K562 (cell line): ENCODE results near the gene MYL6B. TPM values are rescaled to one million over a fixed set of nuclear protein-coding genes. Genes with fewer than 3 reads are reported as not detected.

Source experiments
- ATF1 ChIP-seq, 2 experiments: fragments of 450-650 bp in 1 of 2; IDR thresholded peaks; 2 replicates each; pipeline ENCODE4 v1.6.1; 2016; ENCODE audit warnings: missing compliant biosample characterization in 1 of 2, missing genetic modification characterization in 1 of 2
- BCOR ChIP-seq: fragments of 450-650 bp; IDR thresholded peaks from 2 replicates; pipeline ENCODE4 v1.6.1; 2016
- CBX2 ChIP-seq: fragments of 200-600 bp; sonication (generic); IDR thresholded peaks from one replicate; pipeline ENCODE4 v1.6.1; 2012; ENCODE audit warnings: mild to moderate bottlenecking, low read length, inconsistent platforms; ENCODE audit not compliant: insufficient read depth, poor library complexity, severe bottlenecking
- ETV6 ChIP-seq, 3 experiments: fragments of 150-350 bp in 1 of 3; sonication (generic) in 1 of 3; formaldehyde crosslinking in 1 of 3; IDR thresholded peaks; 2 replicates each; pipeline versions ENCODE4 v1.6.1 to v1.8.0; 2014 to 2022; ENCODE audit warnings: borderline replicate concordance in 2 of 3, low read depth in 2 of 3, antibody characterized with exemption in 1 of 3, low read length in 1 of 3, mild to moderate bottlenecking in 1 of 3, missing genetic modification reagents in 1 of 3
- HDAC3 ChIP-seq: fragments of 450-650 bp; IDR thresholded peaks from 2 replicates; pipeline ENCODE4 v1.6.1; 2018; ENCODE audit warnings: borderline replicate concordance, mild to moderate bottlenecking, moderate library complexity; ENCODE audit not compliant: partially characterized antibody
- JUND ChIP-seq, 2 experiments: IDR thresholded peaks; 2 replicates in 1 of 2; 3 replicates in 1 of 2; pipeline ENCODE4 v1.6.1; 2011; ENCODE audit warnings: borderline replicate concordance in 2 of 2, low read depth in 2 of 2, low read length in 2 of 2, improper control_type of control experiment in 1 of 2, missing biosample characterization in 1 of 2, missing genetic modification characterization in 1 of 2, missing genetic modification reagents in 1 of 2
- KHSRP ChIP-seq: fragments of 450-650 bp; IDR thresholded peaks from 2 replicates; pipeline ENCODE4 v1.6.1; 2017
- NR3C1 ChIP-seq: sonication (generic); formaldehyde crosslinking; IDR thresholded peaks from 2 replicates; pipeline ENCODE4 v1.8.1; 2022; ENCODE audit warnings: missing genetic modification reagents
- SMARCB1 ChIP-seq: IDR thresholded peaks from 2 replicates; pipeline ENCODE4 v1.6.1; 2011; ENCODE audit warnings: improper control_type of control experiment, low read depth; ENCODE audit not compliant: insufficient read length
- STAT5A ChIP-seq: IDR thresholded peaks from 2 replicates; pipeline ENCODE4 v1.6.1; 2012; ENCODE audit warnings: low read length, inconsistent platforms, borderline replicate concordance
- USF2 ChIP-seq: sonication (generic); formaldehyde crosslinking; IDR thresholded peaks from 2 replicates; pipeline ENCODE4 v1.5.0; 2020; ENCODE audit warnings: missing genetic modification reagents
- ZBTB11 ChIP-seq, 3 experiments: fragments of 200-800 bp in 1 of 3; fragments of 250-450 bp in 1 of 3; fragments of 450-650 bp in 1 of 3; sonication (Bioruptor Pico) in 1 of 3; sonication (Bioruptor generic) in 1 of 3; formaldehyde crosslinking in 1 of 3; IDR thresholded peaks; 2 replicates each; pipeline versions ENCODE4 v1.6.1 to v1.8.0; 2016 to 2022; ENCODE audit warnings: mild to moderate bottlenecking in 2 of 3, missing genetic modification characterization in 2 of 3, missing compliant biosample characterization in 1 of 3, moderate library complexity in 1 of 3
- ZNF592 ChIP-seq: fragments of 450-650 bp; IDR thresholded peaks from 2 replicates; pipeline ENCODE4 v1.6.1; 2017; ENCODE audit warnings: antibody characterized with exemption, mild to moderate bottlenecking
- polyA plus RNA-seq, 8 experiments: library from polyadenylated mRNA; depleted of rRNA in 4 of 8; stranded (reverse) in 5 of 8; unstranded in 3 of 8; fragments of >200 nt; fragmentation: Nextera tagmentation in 2 of 8; fragmentation: Illumina TruSeq in 1 of 8; extraction: Ambion mirVana in 2 of 8; extraction: Trizol in 1 of 8; gene quantifications; 2 replicates each; pipeline versions ENCODE4 v1.2.1 to v1.2.3, GENCODE V29; 2011 to 2014; ENCODE audit warnings: inconsistent platforms in 1 of 8, missing spikeins in 1 of 8
- total RNA-seq, 7 experiments: library from RNA; depleted of rRNA in 6 of 7; stranded (reverse); fragments of >200 nt in 6 of 7; fragmentation: Illumina TruSeq in 2 of 7; extraction: Trizol in 2 of 7; gene quantifications; 2 replicates each; pipeline versions ENCODE4 v1.2.1 to v1.2.3, GENCODE V29; 2011 to 2021; ENCODE audit warnings: low replicate concordance in 1 of 7

Gene MYL6B
- total and polyA plus RNA-seq, 9 of the 15 experiments (the other 6 are each of a cell fraction or from before 2014, with no cell fraction given) = 42.8 to 77.3 (median 68.6) TPM

- peak in 1 of 3 experiments; percentile 67; a peak in 1 of 6 replicates for TF ChIP-seq ZBTB11 (CRISPR knock-in tag; IDR thresholded peaks at IDR 0.05)
- TF ChIP-seq SMARCB1 = no peak
- TF ChIP-seq JUND (IDR thresholded peaks at IDR 0.05; ENCODE audit: borderline replicate concordance, low read depth, low read length) = peak; percentile 68; the same call in 1 of the 2 replicates
- TF ChIP-seq JUND (tag; IDR thresholded peaks at IDR 0.05; ENCODE audit: borderline replicate concordance, low read depth, low read length) = peak; percentile 43; the same call in 1 of the 3 replicates
- peak; percentile 31; the same call in 1 of the 2 replicates for TF ChIP-seq BCOR
- no peak for TF ChIP-seq KHSRP
- no peak for TF ChIP-seq HDAC3
- no peak for TF ChIP-seq ETV6 (IDR thresholded peaks at IDR 0.05; ENCODE audit: borderline replicate concordance in 1 of 2, low read depth in 2 of 2, low read length in 1 of 2)
- TF ChIP-seq ETV6 (CRISPR knock-in tag; IDR thresholded peaks at IDR 0.05; ENCODE audit: borderline replicate concordance) = no peak
- no peak for TF ChIP-seq ATF1 (CRISPR knock-in tag; IDR thresholded peaks at IDR 0.05)
- TF ChIP-seq ATF1 (tag; IDR thresholded peaks at IDR 0.05) = peak; percentile 68
- TF ChIP-seq ZNF592 = peak; percentile 78
- no peak for TF ChIP-seq USF2 (CRISPR knock-in tag)
- no peak for TF ChIP-seq NR3C1 (CRISPR knock-in tag)
- TF ChIP-seq CBX2 = no peak
- no peak for TF ChIP-seq STAT5A
Measured at GRCh38 chr12:56104109-56104814, 48.1 kb upstream of the MYL6B start, which contains the start of gene PA2G4 (continued).
